ENCODE measurements around the gene PDS5B. TPM values are rescaled to one million over a fixed set of nuclear protein-coding genes. Genes with fewer than 3 reads are reported as not detected.

PDS5B gene
- total and polyA plus RNA-seq, 2 experiments from 2014 or later: 16.6 to 34.0 TPM

DNA sequence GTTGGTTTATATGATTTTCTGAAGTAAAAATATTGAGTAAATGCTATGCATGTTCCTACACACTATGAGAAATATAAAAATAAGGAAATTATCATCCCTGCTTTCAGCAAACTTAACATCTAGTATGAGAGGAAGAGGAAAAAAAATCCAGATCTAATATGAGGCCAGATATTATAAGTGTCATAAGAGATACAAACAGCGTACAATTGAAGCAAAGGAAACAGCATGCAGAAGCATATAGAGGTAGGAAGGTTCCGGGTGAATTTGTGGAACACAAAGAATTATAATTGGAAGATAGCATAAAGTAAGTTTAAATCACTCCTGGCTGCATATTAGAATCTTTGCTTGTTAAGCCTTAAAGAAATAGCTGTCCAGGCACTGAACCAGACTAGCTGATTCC, 88.3 kb downstream of the PDS5B start:
- no peak overlapping the region for H3K27ac ChIP-seq
- H2AFZ ChIP-seq: no peak overlapping the region
- no peak overlapping the region for H3K4me3 ChIP-seq
- no peak for DNase-seq (ENCODE audit: low spot score)
- no peaks in the 10 kb centered on the region for H3K79me2 ChIP-seq
- WGBS (ENCODE audit: low lambda C conversion rate, missing lambda C conversion rate): 98% methylated on average over 2 of the region's 2 CpGs
- no peaks in the 10 kb centered on the region for H4K20me1 ChIP-seq (ENCODE audit: insufficient read depth, poor library complexity, severe bottlenecking)
- H3K9me3 ChIP-seq (ENCODE audit: low read depth): no peaks in the 10 kb centered on the region
- TF ChIP-seq EZH2phosphoT487 (IDR thresholded peaks at IDR 0.05; ENCODE audit: low read depth, severe bottlenecking, unreplicated experiment): no peak
- no peak for TF ChIP-seq EZH2 (IDR thresholded peaks at IDR 0.05; ENCODE audit: borderline replicate concordance)
- TF ChIP-seq, protein P1, sequence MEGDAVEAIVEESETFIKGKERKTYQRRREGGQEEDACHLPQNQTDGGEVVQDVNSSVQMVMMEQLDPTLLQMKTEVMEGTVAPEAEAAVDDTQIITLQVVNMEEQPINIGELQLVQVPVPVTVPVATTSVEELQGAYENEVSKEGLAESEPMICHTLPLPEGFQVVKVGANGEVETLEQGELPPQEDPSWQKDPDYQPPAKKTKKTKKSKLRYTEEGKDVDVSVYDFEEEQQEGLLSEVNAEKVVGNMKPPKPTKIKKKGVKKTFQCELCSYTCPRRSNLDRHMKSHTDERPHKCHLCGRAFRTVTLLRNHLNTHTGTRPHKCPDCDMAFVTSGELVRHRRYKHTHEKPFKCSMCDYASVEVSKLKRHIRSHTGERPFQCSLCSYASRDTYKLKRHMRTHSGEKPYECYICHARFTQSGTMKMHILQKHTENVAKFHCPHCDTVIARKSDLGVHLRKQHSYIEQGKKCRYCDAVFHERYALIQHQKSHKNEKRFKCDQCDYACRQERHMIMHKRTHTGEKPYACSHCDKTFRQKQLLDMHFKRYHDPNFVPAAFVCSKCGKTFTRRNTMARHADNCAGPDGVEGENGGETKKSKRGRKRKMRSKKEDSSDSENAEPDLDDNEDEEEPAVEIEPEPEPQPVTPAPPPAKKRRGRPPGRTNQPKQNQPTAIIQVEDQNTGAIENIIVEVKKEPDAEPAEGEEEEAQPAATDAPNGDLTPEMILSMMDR (IDR thresholded peaks at IDR 0.05; ENCODE audit: poor library complexity): no peak
- H3K4me1 ChIP-seq (ENCODE audit: insufficient read depth): no peaks in the 10 kb centered on the region
- H3K36me3 ChIP-seq (replicated peaks; ENCODE audit: insufficient read depth, low read depth): no peaks in the 10 kb centered on the region
- H3K4me2 ChIP-seq: no peak overlapping the region
- H3K27me3 ChIP-seq: no peaks in the 10 kb centered on the region
- H3K9me2 ChIP-seq (replicated peaks; ENCODE audit: insufficient read depth): no peaks in the 10 kb centered on the region

DNA sequence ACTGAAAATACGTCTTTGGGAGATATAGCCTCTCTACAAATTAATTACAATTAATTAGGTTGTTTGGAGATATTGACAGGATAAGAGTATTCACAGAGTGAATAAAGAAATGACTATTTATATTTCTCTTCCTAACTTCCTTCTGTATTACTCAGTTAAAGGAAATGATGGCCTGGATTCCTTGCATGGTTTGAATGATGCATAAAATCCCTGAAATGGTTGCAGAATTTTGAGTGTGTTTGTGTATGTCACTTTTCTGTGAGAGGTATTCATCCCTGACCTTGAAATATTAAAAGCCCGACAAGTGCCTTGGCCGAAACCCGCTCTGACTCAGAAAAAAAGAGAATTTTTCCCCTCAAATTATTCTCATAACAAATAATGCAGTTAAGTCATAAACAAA, 90.0 kb downstream of the PDS5B start:
- H3K27me3 ChIP-seq: no peaks in the 10 kb centered on the region
- no peak overlapping the region for H3K4me3 ChIP-seq
- H2AFZ ChIP-seq: no peak overlapping the region
- H3K27ac ChIP-seq: no peak overlapping the region
- no peaks in the 10 kb centered on the region for H3K79me2 ChIP-seq
- H3K9me2 ChIP-seq (replicated peaks; ENCODE audit: insufficient read depth): no peaks in the 10 kb centered on the region
- H4K20me1 ChIP-seq (ENCODE audit: insufficient read depth, poor library complexity, severe bottlenecking): no peaks in the 10 kb centered on the region
- no peaks in the 10 kb centered on the region for H3K9me3 ChIP-seq (ENCODE audit: low read depth)
- H3K36me3 ChIP-seq (replicated peaks; ENCODE audit: insufficient read depth, low read depth): no peaks in the 10 kb centered on the region
- 96% methylated on average over 4 of the region's 4 CpGs for WGBS (ENCODE audit: low lambda C conversion rate, missing lambda C conversion rate)
- H3K4me1 ChIP-seq (ENCODE audit: insufficient read depth): no peaks in the 10 kb centered on the region
- DNase-seq (ENCODE audit: low spot score): no peak
- TF ChIP-seq EZH2 (IDR thresholded peaks at IDR 0.05; ENCODE audit: borderline replicate concordance) (no peak), EZH2phosphoT487 (IDR thresholded peaks at IDR 0.05; ENCODE audit: low read depth, severe bottlenecking, unreplicated experiment) (no peak)
- TF ChIP-seq, protein P1 (IDR thresholded peaks at IDR 0.05; ENCODE audit: poor library complexity): no peak
- no peak overlapping the region for H3K4me2 ChIP-seq

DNA sequence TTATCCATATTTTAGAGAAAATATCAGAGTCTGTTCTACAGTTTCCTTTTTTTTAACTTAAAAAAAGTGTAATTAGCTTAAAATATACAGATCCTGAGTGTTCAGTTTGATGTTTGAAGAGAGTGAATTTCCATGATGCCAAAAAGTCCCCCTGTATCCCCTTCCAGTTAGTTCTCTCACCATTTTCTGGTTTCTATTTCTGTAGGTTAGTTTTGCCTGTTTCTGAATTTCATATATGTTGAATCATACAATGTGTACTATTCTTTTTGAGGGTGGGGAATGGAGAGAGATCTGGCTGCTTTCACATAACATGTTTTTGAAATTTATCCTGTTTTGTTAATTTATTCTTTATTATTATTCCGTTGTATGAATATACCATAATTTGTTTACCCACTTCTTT, 95.9 kb downstream of the PDS5B start:
- no peak overlapping the region for H2AFZ ChIP-seq
- H3K27me3 ChIP-seq: no peaks in the 10 kb centered on the region
- no peak overlapping the region for H3K4me2 ChIP-seq
- TF ChIP-seq EZH2phosphoT487 (IDR thresholded peaks at IDR 0.05; ENCODE audit: low read depth, severe bottlenecking, unreplicated experiment) (no peak), EZH2 (IDR thresholded peaks at IDR 0.05; ENCODE audit: borderline replicate concordance) (no peak)
- TF ChIP-seq, protein P1 (IDR thresholded peaks at IDR 0.05; ENCODE audit: poor library complexity): no peak
- WGBS (ENCODE audit: low lambda C conversion rate, missing lambda C conversion rate): 93% methylated on average over 1 of the region's 1 CpG
- no peaks in the 10 kb centered on the region for H3K79me2 ChIP-seq
- H3K4me1 ChIP-seq (ENCODE audit: insufficient read depth): no peaks in the 10 kb centered on the region
- no peak for DNase-seq (ENCODE audit: low spot score)
- H3K4me3 ChIP-seq: no peak overlapping the region
- H3K9me2 ChIP-seq (replicated peaks; ENCODE audit: insufficient read depth): no peaks in the 10 kb centered on the region
- no peaks in the 10 kb centered on the region for H3K9me3 ChIP-seq (ENCODE audit: low read depth)
- H3K27ac ChIP-seq: no peak overlapping the region
- no peaks in the 10 kb centered on the region for H4K20me1 ChIP-seq (ENCODE audit: insufficient read depth, poor library complexity, severe bottlenecking)
- H3K36me3 ChIP-seq (replicated peaks; ENCODE audit: insufficient read depth, low read depth): no peaks in the 10 kb centered on the region

DNA sequence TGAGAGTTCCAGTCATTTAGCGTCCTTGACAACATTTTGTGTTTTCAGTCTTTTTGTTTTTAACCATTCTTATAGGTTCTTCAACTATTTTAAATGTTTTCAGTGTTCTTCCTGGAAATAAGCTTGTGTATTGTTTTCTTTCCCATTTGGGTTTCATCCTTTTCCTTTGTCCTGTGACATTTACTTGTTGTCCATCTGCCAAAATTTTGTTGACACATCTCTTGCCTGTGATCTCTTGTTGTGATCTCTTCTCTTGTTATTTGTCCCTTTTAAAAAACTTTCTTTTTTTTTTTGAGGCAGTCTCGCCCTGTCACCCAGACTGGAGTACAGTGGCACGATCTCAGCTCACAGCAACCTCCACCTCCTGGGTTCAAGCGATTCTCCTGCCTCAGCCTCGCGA, 96.5 kb downstream of the PDS5B start:
- Histone ChIP-seq H3K36me3 (replicated peaks; ENCODE audit: insufficient read depth, low read depth) (no peaks in the 10 kb centered on the region), H4K20me1 (ENCODE audit: insufficient read depth, poor library complexity, severe bottlenecking) (no peaks in the 10 kb centered on the region), H3K4me3 (no peak overlapping the region), H3K9me2 (replicated peaks; ENCODE audit: insufficient read depth) (no peaks in the 10 kb centered on the region), H3K4me2 (no peak overlapping the region), H3K79me2 (no peaks in the 10 kb centered on the region), H3K27me3 (no peaks in the 10 kb centered on the region), H3K27ac (no peak overlapping the region), H3K4me1 (ENCODE audit: insufficient read depth) (no peaks in the 10 kb centered on the region), H3K9me3 (ENCODE audit: low read depth) (no peaks in the 10 kb centered on the region), H2AFZ (no peak overlapping the region)
- no peak for DNase-seq (ENCODE audit: low spot score)
- WGBS (ENCODE audit: low lambda C conversion rate, missing lambda C conversion rate): 99% methylated on average over 6 of the region's 6 CpGs
- TF ChIP-seq EZH2phosphoT487 (IDR thresholded peaks at IDR 0.05; ENCODE audit: low read depth, severe bottlenecking, unreplicated experiment): no peak
- no peak for TF ChIP-seq EZH2 (IDR thresholded peaks at IDR 0.05; ENCODE audit: borderline replicate concordance)
- TF ChIP-seq, protein P1 (IDR thresholded peaks at IDR 0.05; ENCODE audit: poor library complexity): no peak
